ENCODE measurements around the gene NFATC2.
A peak's percentile ranks its signal among the peaks of the same experiment; 100 is the strongest.
"Not testable (repeated sequence)": the region's sequence is repeated elsewhere in the genome, so short reads cannot be mapped to it uniquely, and the experiment has no call there.

NFATC2 gene

DNA sequence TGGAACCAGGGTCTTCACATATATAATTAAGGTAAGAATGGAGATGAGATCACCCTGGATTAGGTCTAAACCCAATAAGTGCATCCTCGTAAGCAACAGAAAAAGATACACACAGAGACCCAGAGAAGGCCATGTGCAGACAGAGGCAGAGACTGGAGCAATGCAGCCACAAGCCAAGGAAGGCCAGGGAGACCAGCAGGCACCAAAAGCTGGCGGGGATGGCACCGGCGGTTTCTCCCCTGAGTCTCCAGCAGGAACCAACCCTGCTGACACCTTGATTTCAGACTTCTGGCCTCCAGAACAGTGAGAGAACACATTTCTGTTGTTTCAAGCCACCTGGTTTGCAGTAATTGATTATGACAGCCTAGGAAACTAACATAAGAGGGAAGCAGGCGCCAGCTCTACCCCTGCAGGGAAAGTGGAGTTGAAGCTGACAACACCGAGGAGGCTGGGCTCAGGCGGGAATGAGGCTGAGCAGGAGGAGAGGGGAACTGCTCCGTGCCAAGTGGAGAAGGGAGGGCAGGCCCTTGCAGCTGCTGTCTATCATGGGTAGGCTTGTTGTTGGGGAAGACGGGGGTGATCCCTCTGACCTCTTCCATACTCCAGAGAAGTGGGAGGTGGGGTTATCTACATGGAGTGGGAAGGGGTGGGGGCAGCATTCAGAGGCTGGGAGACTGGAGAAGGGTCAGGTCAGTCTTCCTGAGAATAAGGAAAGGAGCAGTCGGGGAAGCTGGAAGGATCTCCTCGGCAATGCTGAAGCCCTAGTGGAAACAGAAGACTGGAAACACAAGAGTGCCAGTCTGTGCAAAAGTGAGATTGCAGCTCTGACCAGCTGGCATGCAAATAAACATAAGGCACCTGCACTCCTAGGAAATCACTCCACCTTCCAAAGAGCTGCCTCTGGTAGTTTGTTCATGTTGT lies 72.7 kb downstream of the NFATC2 start:
- DNase-seq: no peak

DNA sequence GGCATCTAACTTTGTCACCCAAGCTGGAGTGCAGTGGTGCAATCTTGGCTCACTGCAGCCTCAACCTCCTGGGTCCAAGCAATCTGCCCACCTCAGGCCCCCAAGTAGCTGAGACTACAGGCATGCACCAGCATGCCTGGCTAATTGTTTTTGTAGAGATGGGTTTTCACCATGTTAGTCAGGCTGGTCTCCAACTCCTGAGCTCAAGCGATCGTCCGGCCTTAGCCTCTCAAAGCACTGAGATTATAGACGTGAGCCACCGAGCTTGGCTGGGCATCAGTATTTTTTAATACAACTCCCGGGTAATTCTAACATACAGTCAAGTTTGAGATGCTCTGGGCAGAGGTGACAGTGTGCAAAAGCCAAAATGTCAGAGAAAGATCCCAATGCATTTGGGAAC lies 73.5 kb downstream of the NFATC2 start:
- DNase-seq: no peak

DNA sequence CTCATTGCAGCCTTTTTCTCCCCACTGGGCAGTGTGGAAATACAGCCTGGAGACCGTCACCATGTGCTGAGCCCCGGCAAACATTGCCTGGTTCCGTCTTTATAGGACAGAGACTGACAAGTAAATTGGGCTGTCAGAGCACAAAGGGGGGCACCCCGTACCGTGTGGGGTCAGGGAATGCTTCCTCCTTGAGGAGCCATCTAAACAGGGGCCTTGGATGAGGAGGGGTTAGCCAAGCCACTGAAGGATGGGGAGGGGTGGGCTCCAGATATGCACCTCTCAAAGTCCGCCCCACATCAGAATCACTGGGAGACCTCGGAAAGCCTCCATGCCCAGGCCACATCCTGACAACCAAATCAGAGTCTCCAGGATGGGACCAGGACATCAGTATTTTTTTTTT lies 73.9 kb downstream of the NFATC2 start:
- DNase-seq: no peak

GRCh38 chr20:51467956-51468626 lies 74.4 kb downstream of the NFATC2 start:
- DNase-seq: no peak

- DNase-seq: no peak
Observed at GRCh38 chr20:51463998-51464397, 78.5 kb downstream of the NFATC2 start.

- DNase-seq: no peak
Observed at GRCh38 chr20:51463560-51463959, 79.0 kb downstream of the NFATC2 start.

DNA sequence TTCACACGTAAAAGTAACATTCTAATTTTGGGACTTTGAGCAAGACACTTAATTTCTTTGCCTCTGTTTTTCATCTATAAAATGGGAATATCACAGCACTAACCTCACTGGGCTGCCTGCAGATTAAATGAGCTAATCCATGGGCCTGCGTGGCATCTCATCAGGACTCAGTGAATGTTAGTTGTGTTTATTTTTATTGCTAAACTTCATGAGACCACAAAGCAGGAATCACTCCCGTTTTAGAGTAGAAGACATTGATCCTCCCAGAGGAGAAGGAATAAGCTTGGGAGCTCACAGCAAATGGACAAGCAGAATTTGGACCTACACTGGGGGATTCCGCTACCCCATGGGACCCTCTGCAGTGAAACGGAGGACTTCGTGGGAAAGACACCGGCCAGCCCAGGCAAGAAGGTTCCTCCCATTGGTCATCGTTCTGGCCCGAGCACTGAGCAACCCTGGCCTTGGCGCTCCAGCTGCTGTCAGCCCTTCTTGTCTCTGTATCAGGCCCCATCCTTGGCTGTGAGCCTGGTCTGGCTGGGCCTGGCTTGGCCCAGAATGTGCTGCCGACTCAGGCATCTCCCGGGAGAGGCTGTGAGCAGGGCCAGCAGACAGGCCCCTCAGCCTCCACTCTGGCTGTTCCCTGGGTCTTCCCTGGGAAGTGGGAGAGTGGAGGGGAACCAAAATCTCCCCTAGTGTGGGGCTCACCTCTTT lies 79.8 kb downstream of the NFATC2 start:
- DNase-seq: peak; percentile 74

GRCh38 chr20:51461846-51462245 lies 80.7 kb downstream of the NFATC2 start:
- not testable (repeated sequence) for DNase-seq

- DNase-seq: no peak
Observed at GRCh38 chr20:51461306-51461705, 81.2 kb downstream of the NFATC2 start.

- DNase-seq: no peak
Observed at GRCh38 chr20:51460569-51461265, 81.8 kb downstream of the NFATC2 start.

- DNase-seq: no peak
Observed at GRCh38 chr20:51460163-51460562, 82.4 kb downstream of the NFATC2 start.

DNA sequence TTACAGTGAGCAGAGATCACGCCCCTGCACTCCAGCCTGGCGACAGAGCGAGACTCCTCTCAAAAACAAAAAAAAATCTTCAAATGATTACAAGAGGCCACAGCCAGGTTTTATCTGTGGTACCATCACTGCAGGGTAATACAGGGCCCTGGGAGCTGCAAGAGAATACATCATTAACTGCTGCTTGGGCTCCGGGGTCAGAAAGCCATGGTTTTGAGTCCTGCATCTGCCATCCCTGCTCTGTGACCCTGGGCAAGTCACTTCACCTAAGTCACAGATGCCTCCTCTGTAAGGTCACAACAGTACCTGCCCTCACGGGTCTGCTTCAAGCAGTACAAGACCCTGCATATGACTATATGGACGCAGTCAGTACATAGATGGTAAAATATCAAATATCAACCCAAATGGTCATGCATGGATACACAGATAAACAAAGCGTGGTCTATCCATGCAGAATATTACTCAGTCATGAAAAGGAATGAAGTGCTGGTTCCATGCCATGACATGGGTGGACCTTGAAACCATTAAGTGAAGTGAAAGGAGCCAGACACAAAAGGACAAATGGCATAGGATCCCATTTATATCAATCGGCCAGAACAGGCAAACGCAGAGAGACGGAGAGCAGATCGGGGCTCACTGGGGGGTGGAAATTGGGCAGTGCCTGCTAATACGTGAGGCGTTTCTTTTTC lies 83.6 kb downstream of the NFATC2 start:
- no peak for DNase-seq

DNA sequence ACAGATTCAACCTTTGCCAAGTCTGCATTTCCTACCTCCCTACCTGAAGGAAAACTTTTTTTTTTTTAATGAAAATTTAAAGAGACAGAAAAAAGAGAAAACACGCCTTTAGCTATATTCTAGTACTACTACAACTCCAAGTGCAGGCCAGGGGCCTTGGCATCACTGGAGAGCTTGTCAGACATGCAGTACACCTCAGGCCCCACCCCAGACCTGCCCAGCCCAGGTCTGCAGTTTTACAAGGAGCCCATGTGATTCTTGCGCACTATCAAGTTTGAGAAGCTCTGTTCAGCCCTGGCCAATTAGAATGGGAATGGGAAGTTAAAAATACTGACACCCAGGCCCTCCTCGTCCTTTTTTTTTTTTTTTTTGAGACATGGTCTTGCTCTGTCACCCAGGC lies 85.0 kb downstream of the NFATC2 start:
- no peak for DNase-seq

- peak; percentile 97 for DNase-seq
Observed at GRCh38 chr20:51456511-51457509, 85.7 kb downstream of the NFATC2 start.

DNA sequence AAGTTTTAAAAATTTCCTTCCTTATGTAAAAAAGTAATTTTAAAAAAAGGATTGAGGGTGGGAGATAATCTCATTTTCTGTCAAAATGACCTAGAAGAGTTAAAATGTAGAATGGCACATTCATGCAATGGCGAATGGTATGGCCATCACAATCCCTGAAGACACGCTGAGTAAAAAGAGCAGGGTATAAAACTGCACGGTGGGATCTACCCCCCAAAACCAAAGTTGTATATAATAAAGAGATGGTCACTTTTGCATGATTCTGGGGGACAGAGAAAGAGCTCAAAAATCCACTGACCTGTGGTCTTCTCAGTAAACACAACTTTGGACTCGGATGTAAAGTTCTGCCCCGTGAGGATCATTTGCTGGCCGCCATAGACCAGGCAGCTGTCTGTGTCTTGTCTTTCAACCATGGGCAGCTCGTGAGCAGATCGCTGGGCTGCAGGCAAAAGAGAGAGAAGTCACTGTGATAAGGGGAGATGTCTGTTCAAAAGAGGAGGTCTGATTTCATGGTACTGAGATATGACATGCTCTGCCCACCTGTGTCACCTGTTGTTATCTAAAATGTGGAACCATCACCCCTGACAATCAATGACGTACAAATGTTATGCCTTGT lies 88.2 kb downstream of the NFATC2 start:
- no peak for DNase-seq

- DNase-seq: no peak
Observed at GRCh38 chr20:51452734-51453365, 89.7 kb downstream of the NFATC2 start.

DNA sequence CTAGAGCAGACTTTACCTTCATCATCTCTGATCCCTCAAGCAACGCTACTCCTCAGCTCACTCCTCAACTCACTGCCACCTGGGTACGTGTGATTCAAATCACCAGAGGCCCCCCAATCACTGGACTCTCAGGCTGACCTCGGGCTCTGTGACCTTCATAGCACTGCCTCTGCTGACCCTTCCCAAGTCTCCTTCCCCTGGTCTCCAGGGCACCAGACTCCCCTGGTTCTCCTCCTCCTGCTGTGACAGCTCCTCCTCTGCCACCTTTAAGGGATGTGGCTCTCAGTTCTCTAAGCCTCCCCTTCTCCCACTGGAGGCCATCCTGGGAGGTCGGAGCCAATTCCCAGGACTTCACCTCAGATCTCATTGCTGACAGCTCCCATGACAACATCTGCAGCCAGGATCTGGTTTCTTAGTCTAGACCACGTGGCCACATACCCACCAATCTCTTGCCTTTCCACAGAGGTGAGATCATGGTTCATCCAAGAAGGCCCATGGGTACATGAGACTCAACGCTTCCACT lies 90.4 kb downstream of the NFATC2 start:
- DNase-seq: no peak

- no peak for DNase-seq
Observed at GRCh38 chr20:51451484-51451883, 91.0 kb downstream of the NFATC2 start.

GRCh38 chr20:51450984-51451383 lies 91.5 kb downstream of the NFATC2 start:
- DNase-seq: no peak

Data from fibroblast of skin of scalp (primary cell).